OCI-LY7 (cell line): ENCODE results near the gene ACADVL.

Source experiments
- CTCF ChIP-seq: fragments of 200-600 bp; sonication (generic); conservative IDR thresholded peaks from 2 replicates; pipeline ENCODE4 v1.5.1; 2014; ENCODE audit warnings: mild to moderate bottlenecking, antibody characterized with exemption, low read length, moderate library complexity, mixed read lengths
- EZH2phosphoT487 ChIP-seq: fragments of 200-600 bp; sonication (generic); IDR thresholded peaks from 2 replicates; pipeline ENCODE4 v1.6.1; 2018; ENCODE audit warnings: low read depth, borderline replicate concordance, mild to moderate bottlenecking, mixed run types, antibody characterized with exemption, low read length, moderate library complexity, mixed read lengths

GRCh38 chr17:7242717-7243452 lies 23.1 kb downstream of the ACADVL start:
- TF ChIP-seq CTCF: no peak
- TF ChIP-seq EZH2phosphoT487: no peak
